Central memory CD4-positive, alpha-beta T cell (primary cell): Measurements from ENCODE around the gene NCEH1.
"Not testable (repeated sequence)": the region's sequence is repeated elsewhere in the genome, so short reads cannot be mapped to it uniquely, and the experiment has no call there.

Experiments used
- DNase-seq: peaks from one replicate; pipeline ENCODE4 v3.0.0; 2022

NCEH1 gene

DNA sequence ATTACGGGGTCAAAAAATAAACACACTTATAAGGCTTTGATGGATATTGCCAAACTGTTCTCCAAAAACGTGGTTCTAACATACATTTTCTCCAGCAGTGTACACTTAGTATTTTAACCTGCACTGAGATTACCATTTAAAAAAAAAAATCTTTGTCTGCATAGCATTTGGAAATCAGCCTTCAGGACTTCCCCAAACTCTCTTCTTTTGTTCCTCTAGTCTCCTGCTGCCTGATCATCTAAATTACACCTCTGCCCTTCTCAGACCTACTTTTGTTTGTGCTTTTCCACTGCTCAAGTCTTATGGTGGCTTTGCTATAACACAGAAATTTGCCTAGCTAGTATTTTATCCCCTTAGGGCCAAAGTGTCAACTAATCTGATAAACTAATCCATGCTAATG, 3.8 kb downstream of the NCEH1 start:
- no peak for DNase-seq

DNA sequence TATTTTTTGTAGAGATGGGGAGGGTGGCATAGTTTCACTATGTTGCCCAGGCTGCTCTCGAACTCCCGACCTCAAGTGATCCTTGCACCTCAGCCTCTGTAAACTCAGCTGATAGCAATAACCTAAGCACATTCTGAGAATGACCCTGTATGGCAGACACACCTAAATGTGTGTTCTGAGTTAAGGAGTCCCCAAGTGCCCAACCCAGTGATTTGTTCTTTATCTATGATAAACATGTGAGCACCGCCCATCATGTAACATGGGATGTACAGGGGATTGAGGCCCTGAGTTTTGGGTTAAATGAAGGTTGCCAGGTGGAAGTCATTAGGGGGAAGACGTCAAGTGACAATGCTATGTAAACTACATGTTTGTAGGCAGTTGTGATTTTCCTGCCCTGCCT, 5.7 kb downstream of the NCEH1 start:
- DNase-seq, result no peak

DNA sequence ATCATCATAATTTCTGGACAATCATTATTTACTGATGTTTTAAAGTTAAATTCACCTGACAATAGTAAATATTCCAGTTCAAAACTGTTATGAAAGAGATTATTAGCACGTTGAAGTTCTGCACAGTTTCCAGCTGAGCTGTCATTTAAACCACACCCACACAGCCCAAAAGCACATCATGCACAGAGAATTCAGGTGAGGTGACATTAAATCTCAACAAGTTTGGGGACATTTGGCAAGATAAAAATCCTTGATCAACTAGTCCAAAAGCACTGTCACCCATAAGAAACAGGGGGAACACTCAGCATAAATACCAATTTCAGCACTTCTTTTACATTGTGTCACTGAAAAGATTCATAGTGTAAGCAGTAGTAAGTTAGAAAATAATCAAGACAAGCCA, 6.9 kb downstream of the NCEH1 start:
- no peak for DNase-seq

DNA sequence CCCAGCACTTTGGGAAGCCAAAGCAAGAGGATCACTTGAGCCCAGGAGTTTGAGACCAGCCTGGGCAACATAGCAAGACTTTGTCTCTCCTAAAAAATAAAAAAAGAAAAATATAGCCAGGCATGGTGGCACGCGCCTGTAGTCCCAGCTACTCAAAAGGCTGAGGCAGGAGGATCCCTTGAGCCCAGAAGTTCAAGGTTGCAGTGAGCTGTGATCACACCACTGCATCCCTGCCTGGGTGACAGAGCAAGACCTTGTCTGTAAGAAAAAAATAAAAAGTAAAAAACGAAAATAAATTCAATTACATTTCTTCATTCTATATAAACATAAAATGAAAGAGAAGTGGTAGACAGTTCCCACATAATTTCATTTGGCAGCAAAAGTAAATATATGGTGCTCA, 8.1 kb downstream of the NCEH1 start:
- not testable (repeated sequence) for DNase-seq

DNA sequence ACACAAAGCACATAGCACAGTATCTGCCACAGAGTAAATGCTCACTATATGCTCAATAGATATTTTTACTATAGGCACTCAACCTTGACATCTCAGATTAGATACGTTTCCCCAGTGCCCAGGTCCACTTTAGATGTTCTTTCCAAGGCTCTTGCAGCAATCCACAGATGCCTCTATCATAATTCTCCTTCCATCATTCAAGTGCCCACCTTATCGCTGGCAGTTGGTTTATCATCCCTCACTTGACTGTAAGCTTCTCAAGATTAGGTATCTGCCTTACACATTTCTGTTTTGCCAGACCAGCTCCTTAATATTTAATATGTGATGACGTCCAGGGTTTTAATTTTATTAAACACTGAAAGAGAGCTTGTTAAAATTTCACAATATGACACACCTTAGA, 8.6 kb downstream of the NCEH1 start:
- no peak for DNase-seq

DNA sequence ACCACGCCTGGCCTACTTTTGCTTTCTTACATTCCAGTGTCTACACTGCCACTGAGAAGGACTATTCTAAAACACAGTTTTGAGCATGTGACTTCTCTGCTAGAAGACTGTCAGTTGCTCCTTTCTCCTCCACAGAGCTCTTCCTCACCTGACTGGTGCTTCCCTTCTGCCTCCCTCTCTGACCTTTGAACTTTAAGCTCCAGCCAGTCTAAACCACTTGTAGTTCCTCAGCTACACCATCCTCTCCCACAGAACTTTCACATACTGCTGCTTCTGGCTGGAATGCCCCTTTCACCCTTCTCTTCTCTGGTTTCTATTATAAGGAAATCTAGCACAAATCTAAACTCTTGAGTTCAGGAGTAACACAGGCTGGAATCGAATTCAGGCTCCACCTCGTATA, 9.1 kb downstream of the NCEH1 start:
- no peak for DNase-seq

GRCh38 chr3:172700936-172701455, 9.9 kb downstream of the NCEH1 start:
- DNase-seq, result no peak

- DNase-seq, result no peak
These were observed 10.6 kb downstream of the NCEH1 start for GRCh38 chr3:172700256-172700655.

- no peak for DNase-seq
These were observed 11.8 kb downstream of the NCEH1 start for GRCh38 chr3:172699031-172699430.

- no peak for DNase-seq
These were observed 12.2 kb downstream of the NCEH1 start for GRCh38 chr3:172698631-172699030.

GRCh38 chr3:172697558-172697957, 13.3 kb downstream of the NCEH1 start:
- no peak for DNase-seq

- DNase-seq, result no peak
These were observed 14.5 kb downstream of the NCEH1 start for GRCh38 chr3:172696357-172696756.

DNA sequence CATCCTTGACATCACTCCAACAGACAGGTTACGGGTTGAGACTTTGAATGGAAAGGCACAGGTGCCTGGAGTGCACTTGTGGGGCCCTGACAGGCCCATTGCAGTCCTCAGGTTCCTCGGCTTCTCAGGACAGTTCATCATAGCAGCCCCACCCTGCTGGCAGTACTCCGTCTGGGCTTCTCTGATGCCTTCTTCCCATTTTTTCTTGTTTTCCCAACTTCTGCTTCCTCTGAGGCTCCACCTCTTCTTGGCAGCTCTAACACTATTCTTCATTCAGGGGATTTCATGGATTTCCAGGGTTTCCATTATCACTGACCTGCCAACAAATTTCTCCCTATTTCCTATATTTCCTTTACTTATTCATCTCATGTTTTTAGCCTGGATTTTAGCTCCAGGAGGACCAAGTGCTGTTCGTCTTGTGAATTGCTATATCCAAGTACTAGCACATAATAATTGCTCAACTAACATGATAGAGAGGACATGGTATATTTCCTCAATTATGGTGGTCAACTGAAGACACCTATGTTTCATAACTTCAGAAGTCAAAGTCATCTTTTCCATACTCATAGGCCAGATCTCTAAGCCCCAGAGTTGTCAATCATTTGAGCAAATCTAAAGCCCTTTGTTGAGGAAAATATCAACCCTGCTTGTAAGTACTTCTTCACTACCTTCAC, 16.2 kb downstream of the NCEH1 start:
- no peak for DNase-seq

DNA sequence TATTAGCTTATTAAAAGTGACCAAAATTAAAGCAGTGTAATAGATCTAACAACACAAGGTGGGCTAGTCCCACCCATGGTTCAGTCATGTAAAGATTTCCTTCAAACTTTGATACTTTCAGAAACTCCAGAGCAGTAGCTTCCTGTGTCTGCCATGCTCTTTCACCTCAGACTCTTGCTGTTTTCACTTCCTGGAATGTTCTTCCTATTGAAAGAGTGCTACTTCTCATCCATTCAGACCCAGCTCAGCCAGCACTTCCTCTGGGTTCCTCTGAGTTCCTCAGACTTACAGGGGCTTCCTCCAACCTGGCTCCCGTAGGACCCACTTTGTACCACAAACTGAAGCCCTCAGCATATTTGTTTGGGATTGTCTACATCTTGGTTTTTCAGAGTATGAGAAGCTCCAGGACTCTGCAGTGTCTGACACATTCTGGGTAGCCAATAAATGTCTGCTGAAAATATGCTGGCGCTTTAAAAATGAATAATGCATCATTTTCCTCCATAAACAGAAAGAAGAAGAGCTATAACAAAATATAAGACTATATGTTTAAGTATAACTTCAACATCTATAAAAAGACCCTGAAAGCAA, 18.0 kb downstream of the NCEH1 start:
- DNase-seq, result no peak

GRCh38 chr3:172690936-172691335, 19.9 kb downstream of the NCEH1 start:
- DNase-seq, result no peak

DNA sequence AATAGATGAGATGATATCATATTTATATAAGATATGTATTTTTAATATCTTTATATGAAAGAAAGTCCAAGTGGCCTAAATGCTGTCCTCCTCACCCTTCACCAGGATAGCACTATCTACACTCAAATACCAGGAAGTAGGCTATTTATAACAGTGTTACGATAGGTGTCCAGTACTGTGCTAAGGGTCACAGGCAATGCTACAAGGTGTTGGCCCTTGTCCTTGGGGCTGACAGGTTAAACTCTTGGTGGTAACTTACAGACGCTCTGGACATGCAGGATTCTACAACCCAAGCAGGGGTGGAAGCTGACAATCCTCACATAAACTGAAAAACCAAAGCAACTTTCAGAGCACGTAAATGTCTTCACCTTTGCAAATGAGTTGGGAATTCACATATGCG, 22.3 kb downstream of the NCEH1 start:
- DNase-seq, result no peak

DNA sequence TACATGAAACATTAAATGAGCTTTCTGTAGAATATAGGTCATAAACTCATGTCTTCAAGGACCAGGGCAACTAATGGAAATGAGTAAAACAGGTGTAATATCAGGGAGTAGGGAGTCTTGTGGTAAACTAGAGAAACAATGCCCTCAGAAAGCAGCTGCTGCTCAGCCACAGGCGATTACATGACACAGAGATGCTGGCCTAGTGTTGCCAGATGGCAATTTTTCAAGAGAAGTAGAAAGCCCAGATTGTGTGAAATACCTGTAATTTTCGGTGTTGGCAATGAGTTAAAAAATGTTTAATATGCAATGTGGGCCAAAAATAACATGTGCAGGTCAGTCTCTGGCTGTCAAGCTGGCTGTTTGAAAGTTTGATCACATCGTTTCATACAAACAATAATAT, 23.4 kb downstream of the NCEH1 start:
- no peak for DNase-seq

DNA sequence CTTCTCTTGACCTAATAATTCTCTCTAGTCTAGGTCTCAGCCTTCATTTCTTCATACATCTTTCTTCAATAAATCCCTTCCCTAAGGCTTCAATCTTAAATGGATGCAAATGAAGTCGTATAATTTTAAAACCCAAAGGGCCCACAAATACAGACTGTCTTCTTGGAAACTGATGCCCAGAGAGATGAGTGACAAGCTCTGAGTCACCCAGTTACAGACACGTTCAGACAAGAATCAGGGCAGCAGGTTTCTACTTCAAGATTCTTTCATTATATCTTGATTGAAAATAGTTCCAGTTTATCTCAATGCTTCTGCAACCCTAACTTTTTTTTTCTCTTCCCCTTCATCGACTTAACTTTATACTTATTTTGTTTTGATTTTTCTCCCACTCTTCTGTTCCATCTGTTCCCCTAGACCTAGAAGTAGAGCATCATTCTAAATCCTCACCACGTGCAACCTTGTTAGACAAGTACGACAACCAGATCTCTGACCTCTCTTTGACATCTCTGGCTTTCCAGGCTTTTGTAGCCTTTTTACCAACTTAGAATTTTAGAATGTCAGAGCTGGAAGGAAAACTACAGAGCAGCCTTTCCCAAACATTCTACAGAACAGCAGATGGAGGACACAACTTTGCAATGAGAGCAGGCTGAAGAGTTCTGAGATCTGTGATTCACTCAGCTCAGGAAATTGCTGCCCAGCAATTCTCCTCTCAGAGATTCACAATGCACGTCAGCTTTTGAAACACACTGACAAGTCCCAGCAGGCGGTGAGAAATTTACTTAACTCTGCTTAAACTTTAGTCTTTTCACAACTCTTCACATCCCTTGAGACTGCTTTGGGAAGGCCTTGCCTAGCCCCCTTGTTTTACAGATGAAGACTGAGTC, 25.3 kb downstream of the NCEH1 start:
- no peak for DNase-seq

DNA sequence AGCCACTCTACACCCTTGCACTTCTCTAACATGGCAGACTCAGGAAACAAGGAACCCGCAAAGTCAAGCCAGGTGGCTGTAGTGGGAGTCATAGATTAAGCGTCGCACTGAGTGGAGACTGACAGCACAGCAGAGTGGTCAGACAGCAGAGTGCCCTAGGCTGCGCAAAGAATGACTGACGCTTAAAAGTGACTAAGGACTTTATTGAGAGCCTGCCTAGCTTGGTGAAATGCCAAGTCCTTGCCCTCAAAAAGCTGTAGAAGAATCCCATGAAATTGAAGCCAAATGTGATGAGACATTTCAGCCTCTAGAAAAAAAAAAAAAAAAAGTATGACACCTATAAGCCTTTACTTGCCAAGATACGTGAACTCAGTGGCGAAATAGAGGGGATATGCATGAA, 30.2 kb downstream of the NCEH1 start:
- no peak for DNase-seq

- DNase-seq, result no peak
These were observed 31.3 kb downstream of the NCEH1 start for GRCh38 chr3:172679599-172679998.

DNA sequence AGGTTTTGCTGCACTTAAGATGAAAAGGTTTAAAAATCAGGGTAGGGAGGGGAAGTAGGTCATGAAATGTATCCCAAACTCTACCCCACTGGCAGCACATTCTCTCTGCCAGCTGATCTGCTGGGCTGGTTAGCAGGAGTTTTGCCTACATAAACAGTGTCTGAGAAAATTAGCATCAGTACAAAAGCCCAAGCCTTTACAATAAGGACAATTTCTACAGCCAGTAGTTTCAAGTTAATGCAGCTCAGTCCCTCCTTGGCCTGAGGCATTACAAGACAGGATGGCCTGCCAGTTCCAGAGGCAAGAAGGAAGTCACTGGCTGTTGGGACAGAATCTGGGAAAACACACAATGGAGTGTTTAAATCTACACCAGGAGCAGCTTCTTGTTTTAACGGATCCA, 32.8 kb downstream of the NCEH1 start:
- DNase-seq, result no peak

GRCh38 chr3:172676196-172676922, 34.5 kb downstream of the NCEH1 start:
- DNase-seq, result no peak
